Colonic mucosa (tissue), 4 donors: Measurements from ENCODE around the gene HDDC2. TPM values are rescaled to one million over a fixed set of nuclear protein-coding genes. Genes with fewer than 3 reads are reported as not detected.

ENCODE experiments used
- DNase-seq: peaks from one replicate; pipeline ENCODE4 v3.0.0-alpha.2; 2020
- H3K27ac ChIP-seq: fragments of 200-600 bp; one replicate; pipeline ENCODE4 v1.8.0; 2021
- H3K27me3 ChIP-seq: fragments of 200-600 bp; one replicate; pipeline ENCODE4 v1.8.0; 2021
- H3K36me3 ChIP-seq: fragments of 200-600 bp; one replicate; pipeline ENCODE4 v1.8.0; 2021
- H3K4me1 ChIP-seq: fragments of 200-600 bp; one replicate; pipeline ENCODE4 v1.8.0; 2021; ENCODE audit warnings: mild to moderate bottlenecking
- H3K4me3 ChIP-seq: fragments of 200-600 bp; one replicate; pipeline ENCODE4 v1.8.0; 2021
- H3K9ac ChIP-seq, 2 donors: one replicate each; pipeline ENCODE4 v1.7.0; 2013; ENCODE audit warnings: control low read depth in 2 of 2, low read depth in 2 of 2, low read length in 2 of 2
- H3K9me3 ChIP-seq: fragments of 200-600 bp; one replicate; pipeline ENCODE4 v1.8.0; 2021
- intact Hi-C: fragments of 100-400 bp; cut with DNase I; formaldehyde crosslinking; loops from one replicate; pipeline ENCODE4 v1.14.1; 2022
- total RNA-seq, 2 donors: library from RNA; stranded (reverse); fragmentation: NEBNext Ultra II Directional in 1 of 2; extraction: Animal tissue kit (Norgen Biotek cat#: 25700) in 1 of 2; gene quantifications; one replicate each; pipeline ENCODE4 v1.2.1, GENCODE V29; 2021
- TF ChIP-seq, protein P1 (sequence below): fragments of 200-600 bp; IDR thresholded peaks from one replicate; pipeline ENCODE4 v1.8.0; 2022; ENCODE audit warnings: antibody characterized with exemption, mild to moderate bottlenecking
- donor health status: healthy.
- donor health status: DM: no; HTN: no; CAD: no.
- donor health status: DM: no; HTN: no; CAD: no.

Gene HDDC2
- total RNA-seq, 2 donors from 2014 or later: 39.4 to 44.8 TPM

DNA sequence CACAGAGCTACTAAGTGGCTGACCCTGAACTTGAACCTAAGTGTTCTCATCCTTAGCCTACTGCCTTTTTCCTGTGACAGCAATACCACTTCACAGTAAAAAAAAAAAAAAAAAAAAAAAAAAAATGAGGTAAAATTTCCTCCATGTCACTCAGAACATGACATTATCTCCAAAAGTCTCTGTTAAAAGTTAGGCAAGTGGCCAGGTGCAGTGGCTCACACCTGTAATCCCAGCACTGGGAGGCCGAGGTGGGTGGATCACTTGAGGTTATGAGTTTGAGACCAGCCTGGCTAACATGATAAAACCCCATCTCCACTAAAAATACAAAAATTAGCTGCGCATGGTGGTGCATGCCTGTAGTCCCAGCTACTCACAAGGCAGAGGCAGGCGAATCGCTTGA lies 11.2 kb upstream of the HDDC2 start:
- TF ChIP-seq, protein P1, sequence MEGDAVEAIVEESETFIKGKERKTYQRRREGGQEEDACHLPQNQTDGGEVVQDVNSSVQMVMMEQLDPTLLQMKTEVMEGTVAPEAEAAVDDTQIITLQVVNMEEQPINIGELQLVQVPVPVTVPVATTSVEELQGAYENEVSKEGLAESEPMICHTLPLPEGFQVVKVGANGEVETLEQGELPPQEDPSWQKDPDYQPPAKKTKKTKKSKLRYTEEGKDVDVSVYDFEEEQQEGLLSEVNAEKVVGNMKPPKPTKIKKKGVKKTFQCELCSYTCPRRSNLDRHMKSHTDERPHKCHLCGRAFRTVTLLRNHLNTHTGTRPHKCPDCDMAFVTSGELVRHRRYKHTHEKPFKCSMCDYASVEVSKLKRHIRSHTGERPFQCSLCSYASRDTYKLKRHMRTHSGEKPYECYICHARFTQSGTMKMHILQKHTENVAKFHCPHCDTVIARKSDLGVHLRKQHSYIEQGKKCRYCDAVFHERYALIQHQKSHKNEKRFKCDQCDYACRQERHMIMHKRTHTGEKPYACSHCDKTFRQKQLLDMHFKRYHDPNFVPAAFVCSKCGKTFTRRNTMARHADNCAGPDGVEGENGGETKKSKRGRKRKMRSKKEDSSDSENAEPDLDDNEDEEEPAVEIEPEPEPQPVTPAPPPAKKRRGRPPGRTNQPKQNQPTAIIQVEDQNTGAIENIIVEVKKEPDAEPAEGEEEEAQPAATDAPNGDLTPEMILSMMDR: no peak
- H3K9me3 ChIP-seq: no peaks in the 10 kb centered on the region
- no peaks in the 10 kb centered on the region for H3K27me3 ChIP-seq
- H3K9ac ChIP-seq: no peak overlapping the region
- no peak overlapping the region for H3K4me3 ChIP-seq
- no peaks in the 10 kb centered on the region for H3K36me3 ChIP-seq
- DNase-seq: no peak
- intact Hi-C loops: no loop called here
- no peaks in the 10 kb centered on the region for H3K4me1 ChIP-seq
- H3K27ac ChIP-seq: no peak overlapping the region

DNA sequence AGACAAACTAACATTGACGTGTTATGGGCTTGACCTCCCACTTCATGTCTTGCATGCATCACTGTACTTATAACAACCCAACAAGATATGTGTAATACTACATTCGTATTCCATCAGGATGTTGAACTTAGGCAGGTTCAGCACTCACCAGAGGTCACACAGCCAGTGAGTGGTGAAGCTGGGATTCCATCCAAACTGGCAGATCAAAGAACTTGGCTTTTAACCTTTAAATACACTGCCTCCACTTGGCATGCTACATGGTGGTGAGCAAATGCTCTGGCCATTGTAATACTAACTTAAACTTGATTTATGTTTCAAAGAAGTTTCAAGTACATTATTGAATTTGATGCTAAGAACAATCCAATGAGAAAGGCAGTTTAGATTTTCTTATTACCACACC lies 10.7 kb upstream of the HDDC2 start:
- no peaks in the 10 kb centered on the region for H3K27me3 ChIP-seq
- no peak overlapping the region for H3K4me3 ChIP-seq
- H3K36me3 ChIP-seq: no peaks in the 10 kb centered on the region
- no peak for DNase-seq
- no peak overlapping the region for H3K27ac ChIP-seq
- TF ChIP-seq, protein P1: no peak
- intact Hi-C loops: no loop called here
- H3K9me3 ChIP-seq: no peaks in the 10 kb centered on the region
- H3K4me1 ChIP-seq: no peaks in the 10 kb centered on the region
- H3K9ac ChIP-seq: no peak overlapping the region

DNA sequence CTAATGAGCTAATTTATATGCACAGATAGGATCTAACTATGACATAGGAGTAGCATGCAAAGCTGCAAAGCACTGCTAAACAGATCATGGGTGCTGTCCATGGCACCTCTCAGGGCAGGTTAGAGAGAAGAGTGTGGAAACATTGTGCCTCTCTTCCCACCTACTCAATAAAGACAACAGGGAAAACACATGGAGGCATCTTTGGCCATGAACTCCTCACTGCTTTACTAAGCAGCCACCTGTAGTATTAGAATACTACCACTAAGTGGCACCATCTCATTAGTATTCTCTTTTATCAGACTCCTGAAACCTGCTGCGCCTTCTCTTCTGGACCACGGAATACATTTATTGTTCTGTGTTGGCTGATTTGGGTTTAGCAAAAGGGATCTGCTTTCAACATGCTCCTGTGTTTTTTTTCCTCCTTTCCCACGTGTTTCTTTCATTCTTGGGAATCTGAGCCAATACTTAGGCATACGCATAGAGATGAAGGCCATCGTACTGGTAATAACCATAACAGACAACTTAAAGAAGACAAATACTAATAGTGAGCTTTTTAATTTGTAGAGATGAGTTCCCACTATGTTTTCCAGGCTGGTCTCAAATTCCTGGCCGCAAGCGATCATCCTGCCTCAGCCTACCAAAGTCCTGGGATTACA lies 9.4 kb upstream of the HDDC2 start:
- DNase-seq: no peak
- Histone ChIP-seq H3K27me3 (no peaks in the 10 kb centered on the region), H3K9ac (no peak overlapping the region), H3K9me3 (no peaks in the 10 kb centered on the region), H3K4me1 (no peaks in the 10 kb centered on the region), H3K27ac (no peak overlapping the region), H3K4me3 (no peak overlapping the region), H3K36me3 (no peaks in the 10 kb centered on the region)
- intact Hi-C loops: no loop called here
- TF ChIP-seq, protein P1: peak; percentile 80

DNA sequence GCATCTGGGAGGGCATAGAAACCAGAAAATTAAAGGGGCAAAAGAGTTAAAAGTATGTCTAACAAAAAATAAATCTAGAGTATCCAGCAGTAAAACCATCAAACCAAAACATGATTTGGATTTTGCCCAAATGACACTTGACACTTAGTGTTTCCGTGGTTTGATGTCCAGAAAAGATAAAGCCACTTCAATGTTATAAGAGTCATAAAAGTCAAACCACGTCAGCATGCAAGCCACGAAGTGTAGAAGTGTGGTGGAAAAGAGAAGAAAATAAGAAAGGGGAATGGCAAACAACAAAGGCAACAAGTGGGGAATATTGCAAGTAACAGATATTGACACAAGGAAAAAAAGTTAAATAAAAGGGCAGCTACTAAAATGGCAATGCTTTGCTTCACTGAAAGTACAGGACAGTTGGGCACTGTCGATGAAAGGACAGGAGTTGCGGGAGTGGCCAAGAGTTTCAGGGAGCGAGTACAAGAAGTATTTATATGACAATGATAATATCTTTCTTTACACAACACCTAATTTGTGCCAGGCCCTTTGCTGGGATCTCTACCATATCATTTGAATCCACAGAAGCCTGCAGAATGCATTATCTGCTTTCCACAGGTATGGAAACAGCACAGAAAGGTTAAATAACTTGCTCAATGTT lies 6.3 kb upstream of the HDDC2 start:
- H3K4me1 ChIP-seq: no peaks in the 10 kb centered on the region
- H3K9me3 ChIP-seq: no peaks in the 10 kb centered on the region
- no peak overlapping the region for H3K4me3 ChIP-seq
- no peaks in the 10 kb centered on the region for H3K36me3 ChIP-seq
- no peaks in the 10 kb centered on the region for H3K27me3 ChIP-seq
- intact Hi-C loops: loop anchor here (10.0 kb wide), 1 partner anchor 647 kb away; the partner anchor contains the start of gene HINT3
- H3K9ac ChIP-seq: no peak overlapping the region
- H3K27ac ChIP-seq: no peak overlapping the region
- TF ChIP-seq, protein P1: no peak
- DNase-seq: no peak

DNA sequence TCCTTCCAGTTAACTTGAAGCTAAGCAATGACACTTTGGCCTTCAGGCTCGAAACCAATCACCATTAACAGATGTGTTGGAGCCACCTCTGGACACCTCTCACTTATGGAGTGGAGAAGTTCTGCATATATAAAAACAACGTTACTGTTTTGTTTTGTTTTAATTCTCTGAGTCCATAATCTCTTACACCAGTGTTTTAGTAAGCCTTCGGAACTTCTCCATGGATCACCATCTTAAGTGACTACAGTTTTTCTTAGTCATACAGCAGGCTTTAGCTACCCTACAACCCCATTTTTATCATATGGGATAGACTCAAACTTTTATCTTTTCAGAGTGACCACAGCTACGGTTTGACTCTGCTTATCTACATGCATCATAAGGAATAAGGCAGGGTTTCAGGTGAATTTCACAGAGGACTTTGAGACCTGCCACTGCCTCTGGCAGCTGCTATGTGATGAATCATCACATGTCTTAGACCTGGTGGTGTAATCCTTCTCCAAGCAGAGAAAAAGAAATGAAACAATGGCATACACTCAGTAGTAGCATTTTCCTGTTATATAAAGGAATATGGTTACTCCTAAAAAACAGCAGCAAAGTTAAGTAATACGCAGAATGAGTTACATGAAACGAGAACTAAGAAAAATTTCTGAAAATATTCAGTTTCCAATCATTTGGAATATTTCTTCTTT lies 5.5 kb upstream of the HDDC2 start:
- no peak overlapping the region for H3K9ac ChIP-seq
- H3K36me3 ChIP-seq: no peaks in the 10 kb centered on the region
- no peaks in the 10 kb centered on the region for H3K4me1 ChIP-seq
- no peaks in the 10 kb centered on the region for H3K27me3 ChIP-seq
- no peaks in the 10 kb centered on the region for H3K9me3 ChIP-seq
- no peak overlapping the region for H3K4me3 ChIP-seq
- TF ChIP-seq, protein P1: no peak
- H3K27ac ChIP-seq: no peak overlapping the region
- intact Hi-C loops: loop anchor here (10.0 kb wide), 1 partner anchor 648 kb away; the partner anchor contains the start of gene HINT3
- no peak for DNase-seq
